NCI-H526 treated with DMSO at 0.1 percent for 48 hours (cell line): ENCODE results near the gene PIGA.
"Not testable (repeated sequence)": the region's sequence is repeated elsewhere in the genome, so short reads cannot be mapped to it uniquely, and the experiment has no call there.

Source experiments
- DNase-seq: peaks from one replicate; lab custom pipeline; 2025; lab: John Stamatoyannopoulos, UW

The PIGA gene

GRCh38 chrX:15321447-15321846 is 13.9 kb downstream of the PIGA start:
- no peak for DNase-seq

DNA sequence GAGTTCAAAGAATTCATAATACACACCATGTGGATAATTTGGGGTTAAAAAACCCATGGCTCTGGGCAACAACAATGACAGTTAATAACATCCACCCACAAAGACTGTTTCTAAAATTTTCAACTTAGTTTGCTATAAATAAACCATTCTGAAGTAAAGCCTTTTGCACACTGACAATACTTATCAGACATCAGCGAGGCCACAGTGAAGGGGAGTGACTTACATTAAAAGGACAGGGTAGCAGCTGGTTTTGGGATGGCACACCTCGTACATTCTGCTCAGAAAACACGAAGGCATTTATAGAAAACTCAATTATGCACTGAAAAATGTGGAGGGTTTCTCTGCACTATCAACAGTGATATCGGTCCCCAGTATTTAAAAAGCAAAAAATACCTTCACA is 15.0 kb downstream of the PIGA start:
- no peak for DNase-seq

DNA sequence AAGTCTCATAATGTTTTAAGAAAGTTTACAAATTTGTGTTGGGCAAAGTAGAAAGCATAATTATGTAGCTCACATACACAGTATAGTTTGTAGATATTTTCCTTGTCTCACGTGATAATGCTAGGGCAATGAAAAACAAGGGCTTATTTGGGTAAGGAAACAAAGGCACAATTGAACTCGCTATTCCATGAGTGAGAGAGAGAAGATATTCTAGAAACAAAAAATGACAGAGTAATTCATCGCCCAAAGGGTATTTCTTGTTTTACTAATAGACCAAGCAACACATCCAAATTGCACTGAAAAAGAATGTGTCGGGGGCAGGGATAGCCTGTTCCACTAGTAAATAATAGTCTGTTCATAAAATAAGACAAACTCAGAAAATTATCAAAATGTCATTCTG is 16.2 kb downstream of the PIGA start:
- DNase-seq: no peak

DNA sequence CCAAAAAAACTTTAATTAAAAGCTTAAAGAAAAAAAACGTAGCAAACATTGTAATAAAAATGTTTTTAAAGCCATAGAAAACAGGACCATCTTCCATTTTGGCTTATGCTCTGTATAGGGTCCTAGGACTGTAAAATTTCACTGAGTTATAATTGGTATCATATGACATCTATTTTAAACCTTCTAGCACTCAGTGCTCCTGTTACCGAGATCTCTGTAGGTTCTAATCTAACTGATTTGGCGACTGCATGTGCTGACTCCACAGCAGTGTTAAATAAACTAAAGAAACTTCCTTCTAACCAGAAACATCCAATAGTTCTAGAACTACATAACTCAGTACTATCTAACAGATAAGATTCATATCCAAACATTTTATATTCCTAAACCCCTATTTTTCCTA is 19.8 kb downstream of the PIGA start, which contains the start of gene ASB11:
ASB11 (minus strand) TSS at position 132 of the 400 bp plus-strand sequence; CDS start at position 97, 35 bp downstream.
- DNase-seq: no peak

DNA sequence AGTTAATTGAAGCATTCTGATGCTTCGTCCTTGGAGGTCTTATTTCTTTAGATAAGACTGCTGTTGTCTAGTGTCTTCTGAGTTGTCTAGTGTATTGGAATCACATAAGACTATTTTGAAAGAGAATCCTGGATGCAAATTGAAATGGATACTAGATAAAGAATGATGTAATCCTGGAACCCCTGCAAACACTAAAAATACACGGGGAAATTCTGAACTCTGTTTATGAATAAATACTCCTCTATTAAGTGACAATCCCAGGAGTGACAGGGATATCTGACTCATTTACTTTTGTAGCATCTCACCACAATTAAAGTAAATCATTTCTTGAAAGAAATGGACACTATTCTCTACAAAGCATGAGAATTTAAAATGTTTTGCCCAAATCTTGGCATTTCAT is 20.9 kb downstream of the PIGA start:
- no peak for DNase-seq

- no peak for DNase-seq
Observed at GRCh38 chrX:15311119-15311518, 24.2 kb downstream of the PIGA start.

DNA sequence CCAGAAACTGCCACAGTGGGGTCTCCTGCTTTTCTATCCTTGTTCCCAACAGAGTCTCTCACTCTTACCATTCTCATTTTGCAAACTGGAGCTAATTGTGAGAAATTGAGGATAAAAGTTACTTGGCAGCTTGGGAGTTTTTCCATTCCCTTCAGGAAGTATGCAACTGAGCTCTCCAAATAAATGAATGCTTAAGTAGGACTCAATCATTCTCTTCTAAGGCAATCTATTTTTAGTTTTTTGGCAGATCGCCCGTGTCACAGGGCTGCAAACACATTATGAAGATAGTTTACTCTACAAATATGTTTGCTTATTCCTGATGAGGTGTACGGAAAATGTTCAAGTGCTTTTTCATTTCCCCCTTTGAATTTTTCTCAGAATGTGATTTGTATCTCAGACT is 25.2 kb downstream of the PIGA start:
- DNase-seq: no peak

DNA sequence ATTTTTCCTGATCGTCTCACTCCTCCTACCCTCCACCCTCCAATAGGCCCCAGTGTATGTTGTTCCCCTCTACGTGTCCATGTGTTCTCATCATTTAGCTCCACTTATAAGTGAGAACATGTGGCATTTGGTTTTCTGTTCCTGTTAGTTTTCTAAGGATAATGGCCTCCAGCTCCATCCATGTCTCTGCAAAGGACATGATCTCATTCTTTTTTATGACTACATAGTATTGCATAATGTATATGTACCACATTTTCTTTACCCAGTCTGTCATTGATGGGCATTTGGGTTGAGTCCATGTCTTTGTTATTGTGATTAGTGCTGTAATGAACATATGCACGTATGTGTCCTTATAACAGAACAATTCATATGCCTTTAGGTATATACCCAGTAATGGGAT is 29.4 kb downstream of the PIGA start:
- not testable (repeated sequence) for DNase-seq

DNA sequence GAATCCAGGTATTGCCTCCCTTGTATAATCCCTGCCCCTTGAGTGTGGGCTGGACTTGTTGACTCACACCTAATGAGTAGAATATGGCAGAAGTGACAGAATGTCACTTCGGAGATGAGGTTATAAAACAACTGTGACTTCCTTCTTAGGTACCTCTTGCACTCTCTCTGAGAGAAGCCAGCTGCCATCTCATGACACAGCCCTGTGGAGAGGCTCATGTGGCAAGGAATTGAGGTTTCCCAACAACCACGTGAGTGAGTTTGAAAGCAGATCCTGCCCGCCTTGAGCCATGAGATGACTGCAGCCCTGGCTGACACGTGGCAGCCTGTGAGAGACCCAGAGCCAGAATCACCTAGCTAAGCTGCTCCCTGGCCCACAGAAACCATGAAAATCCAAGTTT is 33.4 kb downstream of the PIGA start:
- no peak for DNase-seq

GRCh38 chrX:15299941-15300851 is 35.1 kb downstream of the PIGA start:
- DNase-seq: no peak

GRCh38 chrX:15298780-15299179 is 36.5 kb downstream of the PIGA start:
- DNase-seq: no peak

DNA sequence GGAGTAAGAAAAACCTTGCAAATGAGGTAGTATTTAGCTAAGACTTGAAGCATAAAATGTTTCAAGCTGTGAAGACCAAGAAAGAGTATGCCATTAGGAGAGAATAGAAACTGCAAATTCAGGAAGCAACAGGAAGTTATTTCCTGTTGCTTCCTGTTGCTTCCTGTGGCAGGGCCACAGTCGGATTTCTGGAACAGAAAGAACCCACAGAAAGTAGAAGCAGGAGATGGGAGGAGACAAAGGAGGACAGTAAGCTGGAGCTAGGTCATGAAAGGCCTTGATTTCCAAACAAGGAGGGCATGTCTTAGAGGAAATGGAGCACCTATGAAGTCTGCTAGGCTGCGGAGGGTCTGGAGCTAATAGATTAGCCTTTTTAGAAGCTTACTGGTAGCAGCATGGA is 37.1 kb downstream of the PIGA start:
- DNase-seq: no peak

DNA sequence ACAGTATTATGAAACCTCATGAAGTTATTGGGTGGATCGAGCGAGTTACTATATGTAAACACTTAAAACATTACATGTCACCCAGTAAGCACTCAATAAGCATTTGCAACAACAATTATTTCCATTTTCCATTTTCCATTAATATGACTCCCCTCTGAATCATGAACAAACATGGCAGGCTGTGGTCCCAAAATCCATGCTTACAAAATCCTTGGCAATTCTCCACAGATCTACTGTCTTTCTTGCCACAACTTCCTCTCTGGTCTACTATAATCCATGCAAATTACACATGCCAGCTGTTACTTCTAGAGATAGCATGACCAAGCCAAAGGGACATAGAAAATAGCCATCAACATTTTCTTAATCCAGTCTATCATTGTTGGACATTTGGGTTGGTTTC is 41.9 kb downstream of the PIGA start:
- no peak for DNase-seq

GRCh38 chrX:15292861-15293260 is 42.5 kb downstream of the PIGA start:
- DNase-seq: no peak

- no peak for DNase-seq
Observed at GRCh38 chrX:15277604-15278003, 57.7 kb downstream of the PIGA start.

GRCh38 chrX:15274946-15275345 is 60.4 kb downstream of the PIGA start:
- DNase-seq: no peak

DNA sequence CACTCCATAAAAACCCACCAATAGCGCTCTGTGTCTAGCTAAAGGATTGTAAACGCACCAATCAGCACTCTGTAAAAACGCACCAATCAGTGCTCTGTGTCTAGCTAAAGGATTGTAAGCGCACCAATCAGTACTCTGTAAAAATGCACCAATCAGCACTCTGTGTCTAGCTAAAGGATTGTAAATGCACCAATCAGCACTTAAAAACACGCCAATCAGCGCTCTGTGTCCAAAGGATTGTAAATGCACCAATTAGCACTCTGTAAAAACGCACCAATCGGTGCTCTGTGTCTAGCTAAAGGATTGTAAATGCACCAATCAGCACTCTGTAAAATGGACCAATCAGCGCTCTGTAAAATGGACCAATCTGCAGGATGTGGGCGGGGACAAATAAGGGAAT is 62.0 kb downstream of the PIGA start:
- not testable (repeated sequence) for DNase-seq

DNA sequence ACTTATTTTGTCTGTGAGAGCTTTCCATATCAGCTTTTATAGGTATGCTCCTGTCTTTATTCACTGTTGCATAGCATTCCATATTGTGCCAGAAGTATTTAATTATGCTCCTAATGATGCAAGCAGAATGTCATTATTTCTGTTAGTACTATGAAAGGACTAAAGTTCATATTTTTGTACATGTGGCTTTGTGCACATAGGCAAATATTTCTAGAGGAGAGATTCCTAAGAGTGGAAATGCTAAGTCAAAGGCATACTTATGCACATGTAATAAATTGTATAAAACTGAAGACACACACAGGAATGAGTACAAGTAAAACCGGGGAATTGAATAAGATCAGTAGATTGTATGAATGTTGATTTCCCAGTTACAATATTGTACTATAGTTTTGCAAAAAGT is 63.6 kb downstream of the PIGA start:
- peak; percentile 50 for DNase-seq

DNA sequence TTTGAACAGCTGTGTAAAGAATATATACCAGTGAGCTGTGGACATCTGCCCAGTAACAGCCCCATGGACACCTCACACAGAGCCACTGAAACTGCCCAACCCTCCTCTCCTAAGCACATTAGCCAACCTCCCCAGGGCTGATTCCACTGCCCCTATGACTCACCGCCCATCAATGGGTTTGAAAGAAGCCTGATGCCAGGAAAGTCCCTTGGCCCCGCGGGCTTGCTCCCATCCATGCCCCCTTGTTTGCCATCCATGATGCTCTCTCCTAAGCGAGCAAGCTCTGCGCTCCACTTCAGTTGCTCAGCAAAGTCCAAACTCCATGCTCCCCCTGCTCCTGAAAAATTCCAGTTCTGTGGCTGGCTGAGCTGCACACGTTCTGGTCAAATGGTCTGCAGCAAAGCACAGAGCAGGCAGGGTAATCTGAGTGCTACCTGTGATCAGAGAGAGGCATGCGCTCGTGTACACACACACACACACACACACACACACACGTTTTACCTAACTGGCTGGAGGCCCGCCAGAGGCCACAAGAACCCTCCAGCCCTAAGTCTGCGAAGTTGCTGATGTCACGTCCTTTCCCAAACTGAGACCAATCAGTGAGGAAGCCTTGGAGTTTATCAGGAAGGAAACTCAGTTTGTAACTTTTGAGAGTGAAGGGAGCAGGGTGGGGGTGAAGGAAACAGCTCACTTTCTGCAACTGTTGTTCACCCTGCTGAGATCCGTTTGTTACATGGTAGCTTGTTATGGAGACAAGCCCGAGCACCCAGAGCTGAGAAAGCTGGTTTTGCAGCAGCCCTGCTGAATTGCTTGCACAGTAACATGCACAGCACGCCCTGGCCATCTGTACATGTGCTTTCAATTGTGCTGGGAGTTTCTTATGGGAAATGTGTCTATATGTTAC is 65.5 kb downstream of the PIGA start, which contains the start of gene ASB9:
ASB9 (minus strand) TSS at position 466 of the 904 bp plus-strand sequence; CDS start at position 257, 209 bp downstream.
- no peak for DNase-seq
